GM21447 (cell line): ENCODE measurements around the gene TLCD4.

Experiments
- ATAC-seq: cut with Tn5 transposase; IDR thresholded peaks from one replicate; pipeline ENCODE4 v1.9.1; 2021; ENCODE audit not compliant: unreplicated experiment

The TLCD4 gene

GRCh38 chr1:95094923-95095322 is 22.2 kb upstream of the TLCD4 start:
- ATAC-seq, result no peak

DNA sequence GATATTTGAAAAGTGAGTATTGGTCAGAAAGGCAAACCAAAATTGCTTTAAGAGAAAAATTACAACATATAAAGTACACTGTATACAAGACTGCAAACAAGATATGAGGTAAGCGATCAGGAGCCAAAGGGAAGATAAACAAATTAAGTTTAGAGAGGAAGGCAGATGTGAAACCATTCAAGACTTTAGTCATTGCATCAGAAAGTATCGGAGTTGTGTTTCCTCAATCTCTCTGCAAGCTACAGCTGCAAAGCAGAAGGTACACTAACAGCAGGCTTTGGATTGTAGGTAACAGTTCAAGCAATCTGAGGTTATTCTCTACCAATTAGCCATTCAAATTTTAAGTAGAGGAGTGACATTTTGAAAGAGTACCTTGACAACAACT is 21.3 kb upstream of the TLCD4 start:
- peak; percentile 91 for ATAC-seq

GRCh38 chr1:95096218-95096841 is 20.8 kb upstream of the TLCD4 start:
- ATAC-seq, result peak; percentile 38

DNA sequence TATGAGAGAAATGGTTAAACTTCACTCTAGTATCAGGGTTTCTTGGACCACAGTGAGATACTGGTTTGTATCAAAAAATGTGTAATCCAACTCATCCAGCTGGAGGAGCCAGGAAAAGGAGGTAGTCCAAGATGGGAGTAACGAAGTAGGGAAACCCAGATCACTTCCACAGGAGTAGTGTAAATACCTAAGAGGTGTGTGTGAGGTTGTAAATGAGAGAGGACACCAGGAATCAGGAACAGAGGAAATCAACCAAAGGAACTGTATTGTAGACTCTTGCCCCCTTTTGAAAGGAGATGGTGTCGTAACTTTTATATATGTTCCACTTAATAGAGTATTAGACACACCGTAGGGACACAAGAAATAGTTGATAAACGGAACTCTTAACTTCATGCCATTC is 19.7 kb upstream of the TLCD4 start:
- no peak for ATAC-seq

GRCh38 chr1:95098196-95098595 is 19.0 kb upstream of the TLCD4 start:
- ATAC-seq, result no peak

GRCh38 chr1:95108792-95109191 is 8.4 kb upstream of the TLCD4 start:
- no peak for ATAC-seq

DNA sequence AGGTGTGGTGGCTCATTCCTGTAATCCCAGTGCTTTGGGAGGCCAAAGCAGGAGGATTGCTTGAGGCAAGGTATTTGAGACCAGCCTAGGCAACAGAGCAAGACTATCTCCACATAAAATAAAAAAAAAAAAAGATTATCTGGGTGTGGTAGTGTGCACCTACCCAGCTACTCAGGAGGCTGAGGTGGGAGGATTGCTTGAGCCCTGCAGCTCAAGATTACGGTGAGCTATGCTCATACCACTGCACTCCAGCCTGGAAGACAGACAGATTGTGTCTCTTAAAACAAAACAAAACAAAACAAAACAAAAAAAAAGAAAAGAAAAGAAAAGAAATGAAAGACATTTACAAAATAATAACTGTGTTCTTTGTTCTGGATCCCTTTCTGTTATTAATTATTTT is 6.1 kb upstream of the TLCD4 start:
- no peak for ATAC-seq

- no peak for ATAC-seq
These were observed 3.5 kb upstream of the TLCD4 start for GRCh38 chr1:95113684-95114083.

DNA sequence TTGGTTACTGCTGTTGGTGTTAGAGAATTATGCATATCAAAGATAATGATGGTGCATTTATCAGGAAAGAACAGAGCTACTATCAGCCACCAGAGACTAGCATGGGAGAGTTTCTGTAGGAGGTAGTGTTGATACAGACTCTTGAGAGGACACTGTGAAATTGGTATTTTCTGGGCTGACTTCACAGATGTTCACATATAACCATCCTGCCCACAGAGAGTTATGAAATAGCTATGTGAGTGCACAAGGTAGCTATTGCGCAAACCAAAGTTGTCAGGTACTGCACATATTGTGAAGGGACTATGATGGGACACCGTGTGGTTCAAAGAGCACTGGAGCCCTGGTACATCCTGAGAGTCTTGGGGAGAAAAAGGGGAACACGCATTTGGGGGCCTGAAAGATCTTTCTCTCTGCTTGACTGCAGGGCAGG is 1.4 kb upstream of the TLCD4 start:
- ATAC-seq, result no peak

DNA sequence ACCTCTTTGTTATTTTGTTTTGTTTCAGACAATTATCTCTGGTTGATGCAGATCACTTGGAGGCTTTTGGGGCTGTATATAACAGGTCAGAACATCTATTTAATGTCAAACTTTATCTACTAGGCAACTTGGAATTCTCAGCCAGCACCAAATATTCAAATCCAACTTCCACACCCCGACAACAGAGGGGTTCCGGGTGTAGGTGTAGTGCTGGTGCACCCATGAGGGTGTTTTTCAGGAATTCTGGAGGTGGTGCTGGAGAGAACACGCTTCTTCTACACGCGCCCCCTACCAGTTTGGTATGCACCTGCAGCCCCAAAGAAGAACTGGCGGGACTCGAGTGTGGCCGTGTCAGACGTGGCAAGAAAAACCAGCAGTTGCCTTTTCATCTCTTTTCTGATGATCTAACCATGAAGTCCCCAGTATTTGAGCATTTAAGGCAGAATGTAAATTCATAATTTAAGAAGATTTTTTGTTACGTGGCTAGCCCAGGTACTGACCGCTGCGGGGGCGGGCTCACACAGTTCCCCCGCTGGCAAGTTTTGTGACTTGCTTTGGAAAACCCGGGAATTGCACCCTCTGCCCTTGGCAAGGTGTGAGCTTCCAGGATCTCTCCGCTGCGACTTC is 462 bp upstream of the TLCD4 start:
- ATAC-seq, result peak; percentile 73

- no peak for ATAC-seq
These were observed 928 bp downstream of the TLCD4 start for GRCh38 chr1:95118067-95118499.

GRCh38 chr1:95118710-95119109 is 1.6 kb downstream of the TLCD4 start:
- ATAC-seq, result no peak

- no peak for ATAC-seq
These were observed 2.1 kb downstream of the TLCD4 start for GRCh38 chr1:95119273-95119672.

DNA sequence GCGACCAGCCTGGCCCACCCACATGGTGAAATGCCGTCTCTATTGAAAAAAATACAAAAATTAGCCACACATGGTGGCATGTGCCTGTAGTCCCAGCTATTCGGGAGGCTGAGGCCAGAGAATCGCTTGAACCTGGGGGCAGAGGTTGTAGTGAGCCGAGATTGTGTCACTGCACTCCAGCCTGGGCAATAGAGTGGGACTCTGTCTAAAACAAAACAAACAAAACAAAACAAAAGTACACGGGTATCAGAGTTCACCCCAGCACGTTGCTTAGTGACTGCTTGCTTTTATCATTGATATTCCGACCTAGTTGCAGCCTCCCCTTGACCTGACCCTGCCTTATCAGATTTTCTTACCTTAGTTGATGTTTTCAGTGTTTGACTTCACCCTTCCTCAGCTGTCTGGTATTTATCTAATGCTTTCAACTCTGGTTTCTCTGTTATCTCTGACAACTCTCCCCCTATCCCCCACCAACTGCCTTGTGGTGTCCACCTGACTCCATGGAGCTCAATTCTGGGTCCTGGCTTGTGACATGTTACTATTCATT is 5.1 kb downstream of the TLCD4 start:
- ATAC-seq, result no peak

DNA sequence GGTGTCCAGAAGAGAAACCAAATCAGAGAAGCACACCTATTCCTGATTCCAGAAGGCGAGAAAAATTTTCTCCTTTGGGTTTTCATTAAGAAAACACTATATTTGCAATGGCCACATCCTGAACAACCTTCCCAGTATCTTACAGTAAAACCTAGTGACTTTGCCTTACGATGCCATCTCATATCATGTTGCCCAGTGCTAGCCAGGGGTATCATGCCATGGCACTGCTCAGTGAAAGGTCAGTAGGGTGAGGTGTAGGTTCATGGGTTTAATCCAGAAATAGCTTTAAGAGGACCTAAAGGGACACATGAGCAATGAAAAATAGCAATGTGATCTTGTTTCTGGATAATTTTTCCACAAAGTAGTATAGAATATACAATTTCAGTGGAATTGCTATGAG is 7.2 kb downstream of the TLCD4 start:
- ATAC-seq, result no peak

DNA sequence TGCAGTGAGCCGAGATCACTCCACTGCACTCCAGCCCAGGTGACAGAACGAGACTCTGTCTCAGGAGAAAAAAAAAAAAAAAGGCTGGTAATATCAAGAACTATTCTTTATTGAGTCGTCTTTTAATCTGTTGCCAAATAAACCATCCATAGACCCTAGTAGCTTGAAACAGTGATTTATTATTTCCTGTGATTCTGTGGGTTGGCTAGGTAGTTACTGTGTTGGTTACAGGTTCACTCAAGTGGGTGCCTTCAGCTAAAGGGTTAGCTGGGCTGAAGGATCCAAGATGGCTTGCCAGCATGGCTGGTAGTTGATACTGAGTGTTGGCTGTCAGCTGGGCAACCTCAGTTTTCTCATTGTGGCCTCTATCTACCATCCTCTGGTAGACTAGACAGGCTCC is 9.2 kb downstream of the TLCD4 start:
- no peak for ATAC-seq

DNA sequence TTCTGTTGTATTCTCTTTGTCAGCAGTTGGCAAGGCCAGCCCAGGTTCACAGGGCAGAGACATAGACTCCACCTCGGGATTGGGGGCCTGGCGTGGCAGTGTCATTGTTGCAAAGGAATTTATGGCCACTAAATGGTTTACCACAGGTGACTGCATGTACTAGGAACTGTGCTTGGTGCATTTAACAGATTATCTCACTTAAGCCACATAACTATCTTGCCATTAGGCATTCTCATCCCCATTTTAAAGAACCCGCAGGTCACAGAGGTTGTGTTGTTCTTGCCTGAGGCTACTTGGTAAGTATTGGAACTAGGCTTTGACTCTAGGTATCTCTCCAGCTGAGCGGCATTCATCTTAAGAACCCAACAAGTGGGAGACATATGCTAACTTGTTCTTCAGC is 9.7 kb downstream of the TLCD4 start:
- ATAC-seq, result no peak

DNA sequence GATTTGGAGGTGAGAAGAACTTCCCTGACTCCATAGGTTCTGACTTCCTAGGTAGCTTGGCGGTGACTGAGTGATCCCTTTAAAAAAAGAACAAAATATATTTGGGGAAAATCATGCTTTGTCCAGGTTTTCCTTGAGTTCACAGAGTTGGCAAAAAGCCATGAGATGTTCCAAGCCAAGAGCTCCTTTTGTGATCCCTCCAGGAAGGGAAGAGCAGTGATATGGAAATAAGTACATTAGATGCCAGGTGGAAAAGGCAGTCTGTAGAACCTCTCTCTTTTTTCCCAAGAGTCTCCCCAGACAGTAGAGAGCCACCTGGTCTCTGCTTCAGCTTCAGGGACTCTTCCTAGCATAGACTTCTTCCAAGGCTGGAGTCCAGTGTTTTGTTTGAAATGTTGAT is 10.2 kb downstream of the TLCD4 start:
- ATAC-seq, result no peak

DNA sequence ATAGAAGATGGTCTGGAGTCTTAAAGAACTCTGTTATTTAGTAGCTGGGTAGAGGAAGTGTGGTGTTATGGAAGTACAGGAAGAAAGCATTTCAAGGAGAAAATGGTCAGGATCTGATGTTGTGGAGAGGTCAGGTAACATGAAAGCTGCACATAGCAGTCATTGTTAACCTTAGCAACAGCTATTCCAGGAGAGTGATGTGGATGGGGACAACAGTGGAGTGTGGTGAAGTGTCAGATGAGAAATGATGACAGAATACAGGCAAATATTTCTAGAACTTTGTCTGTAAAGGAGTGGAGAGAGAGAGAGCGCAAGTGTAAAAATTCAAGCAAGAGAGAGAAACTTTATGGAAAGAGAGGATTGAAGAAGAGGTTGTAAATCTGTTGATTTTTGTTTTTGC is 15.6 kb downstream of the TLCD4 start:
- no peak for ATAC-seq

DNA sequence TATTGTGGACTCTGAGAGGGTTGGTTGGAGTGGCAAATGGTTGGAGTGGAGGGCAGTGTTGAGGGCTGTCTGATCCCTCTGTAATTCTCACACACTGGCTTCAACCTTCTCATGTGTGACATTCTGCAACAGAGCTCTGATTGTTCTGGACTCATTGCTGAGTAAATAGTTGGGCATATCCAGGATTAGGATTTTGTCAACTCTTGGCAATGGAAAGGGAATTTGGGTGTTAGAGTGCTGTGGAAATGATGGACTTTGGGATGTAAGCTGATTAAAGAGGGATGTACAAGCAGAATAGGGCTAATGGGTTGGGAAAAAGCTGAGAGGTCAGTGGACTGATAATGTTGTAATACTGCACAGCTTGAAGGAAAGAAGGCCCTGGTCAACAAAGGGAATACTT is 16.5 kb downstream of the TLCD4 start:
- ATAC-seq, result no peak

GRCh38 chr1:95138223-95138622 is 21.1 kb downstream of the TLCD4 start:
- ATAC-seq, result no peak

GRCh38 chr1:95139039-95139438 is 21.9 kb downstream of the TLCD4 start:
- no peak for ATAC-seq

DNA sequence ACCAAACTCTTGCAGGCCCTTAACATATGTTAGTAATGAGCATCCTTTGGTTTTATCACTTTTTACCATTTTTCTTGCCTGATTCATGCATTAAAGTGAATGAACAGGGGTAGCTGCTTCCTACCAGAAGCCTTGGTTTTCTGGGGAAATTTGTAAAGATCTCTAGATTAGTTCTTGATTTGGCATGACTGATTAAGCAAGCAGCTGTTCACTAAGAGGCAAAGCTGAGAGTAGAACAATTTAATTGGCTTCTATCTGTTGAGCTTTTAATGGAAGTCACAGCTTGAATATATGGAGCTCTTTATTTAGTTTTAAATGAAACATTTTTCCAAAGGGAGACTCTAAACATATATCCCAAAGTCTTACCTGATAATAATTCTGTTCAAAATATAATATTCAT is 23.6 kb downstream of the TLCD4 start:
- no peak for ATAC-seq
